GM18870 (cell line): ENCODE measurements around the gene KCNMA1.
"Not testable (repeated sequence)": the region's sequence is repeated elsewhere in the genome, so short reads cannot be mapped to it uniquely, and the experiment has no call there.

Experiments used
- ATAC-seq: cut with Tn5 transposase; IDR thresholded peaks from one replicate; pipeline ENCODE4 v1.9.1; 2021; ENCODE audit warnings: moderate library complexity; ENCODE audit not compliant: unreplicated experiment

The KCNMA1 gene

DNA sequence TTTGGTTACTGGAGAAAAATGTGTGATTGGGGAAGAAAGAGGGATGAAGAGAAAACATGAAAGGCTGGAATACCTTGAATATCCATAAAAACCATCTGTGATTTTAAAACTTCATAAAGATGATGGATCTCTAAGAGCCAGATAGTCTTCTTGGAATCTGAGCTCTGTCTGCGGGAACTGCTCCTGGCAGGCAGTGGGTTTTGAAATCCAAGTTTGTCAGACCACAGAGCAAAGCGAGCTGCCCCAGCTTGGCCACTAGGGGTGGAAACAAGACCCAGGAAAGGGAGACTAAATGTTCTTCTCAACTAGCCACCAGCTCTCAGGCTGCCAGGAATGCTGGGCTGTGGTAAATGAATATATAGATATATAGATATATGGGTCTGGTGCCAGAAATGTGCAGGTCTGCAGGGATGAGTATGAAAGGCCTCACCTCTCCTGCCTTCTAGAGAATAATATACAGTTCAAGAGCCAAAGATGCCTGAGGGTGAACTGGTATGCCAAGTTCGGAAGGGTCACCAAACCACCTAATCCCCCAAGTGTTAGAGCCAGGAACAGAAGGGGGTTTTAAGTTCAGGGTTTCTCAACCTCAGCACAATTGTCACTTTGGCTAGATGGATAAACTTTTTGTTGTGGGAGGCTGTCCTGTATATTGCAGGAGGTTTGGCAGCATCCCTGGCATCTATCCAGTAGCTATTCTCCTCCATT is 208.8 kb downstream of the KCNMA1 start:
- ATAC-seq, result no peak

DNA sequence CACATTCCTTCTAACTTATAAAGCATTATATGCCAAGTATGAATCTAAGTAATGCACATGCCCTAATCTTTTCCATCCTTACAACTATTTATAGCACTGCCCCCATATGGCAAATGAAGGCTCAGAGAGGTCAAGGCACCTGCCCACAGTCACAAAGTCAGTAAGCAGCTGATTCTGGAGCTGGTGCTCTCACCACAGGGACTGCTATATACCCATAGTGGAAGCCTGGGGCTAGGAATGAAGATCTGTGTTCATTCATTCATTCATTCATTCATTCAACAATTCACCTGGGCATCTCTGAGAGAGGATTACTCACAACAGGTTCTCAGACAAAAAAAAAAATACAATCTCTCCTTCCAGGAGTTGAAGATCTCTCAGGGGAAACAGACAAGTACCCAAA is 213.4 kb downstream of the KCNMA1 start:
- ATAC-seq, result no peak

DNA sequence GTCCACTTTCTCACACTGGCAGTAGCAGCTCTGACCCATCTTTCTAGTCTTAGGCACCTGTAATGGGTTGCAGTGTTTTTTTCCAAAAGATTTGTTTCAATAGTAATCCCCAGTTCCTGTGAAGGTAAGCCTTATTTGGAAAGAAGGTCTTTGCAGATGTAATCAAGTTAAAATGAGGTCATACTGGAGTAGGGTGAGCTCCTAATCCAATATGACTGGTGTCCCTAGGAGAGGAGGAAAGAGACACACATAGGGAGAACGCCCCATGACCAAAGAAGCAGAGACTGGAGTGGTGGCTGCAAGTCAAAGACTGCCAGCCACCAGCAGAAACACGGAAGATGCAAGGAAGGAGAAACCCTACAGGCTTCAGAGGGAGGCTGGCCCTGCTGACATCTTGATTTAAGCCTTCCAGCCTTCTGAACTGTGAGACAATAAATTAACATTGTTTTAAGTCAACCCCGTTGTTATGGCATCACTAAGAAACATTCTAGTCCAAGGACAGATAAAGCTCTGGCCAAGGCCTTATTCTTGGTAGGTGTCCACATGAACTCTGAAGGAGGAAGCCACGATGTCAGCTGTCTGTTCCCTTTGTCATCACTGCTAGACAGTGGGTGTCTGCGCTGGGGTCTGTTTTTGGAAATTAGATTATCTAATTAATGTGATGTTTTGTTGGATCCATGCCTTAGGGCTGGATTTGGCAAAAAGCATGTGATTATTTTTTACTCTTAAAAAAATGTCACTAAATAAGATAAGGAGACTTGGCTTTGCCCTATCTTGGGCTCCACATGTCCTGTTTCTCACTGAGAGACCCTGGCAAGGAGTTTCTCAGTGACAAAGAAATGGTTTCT is 214.9 kb downstream of the KCNMA1 start:
- ATAC-seq, result no peak

DNA sequence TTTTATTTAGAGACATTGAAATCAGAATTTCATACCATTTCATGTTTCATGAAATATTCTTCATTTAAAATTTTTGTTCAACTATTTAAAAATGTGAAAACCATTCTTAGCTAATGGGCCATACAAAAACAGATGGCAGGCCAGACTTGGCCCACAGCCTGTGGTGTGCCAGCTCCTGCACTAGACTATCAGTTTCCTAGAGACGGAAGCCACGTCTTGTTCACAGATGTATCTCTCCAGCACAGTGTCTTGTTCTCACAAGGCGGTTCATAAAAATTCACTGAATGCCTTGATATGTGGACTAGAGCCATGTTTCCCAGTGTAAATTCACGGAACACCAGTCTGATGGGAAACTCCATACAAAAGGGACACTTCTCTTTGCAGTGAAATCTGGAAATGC is 216.0 kb downstream of the KCNMA1 start:
- no peak for ATAC-seq

DNA sequence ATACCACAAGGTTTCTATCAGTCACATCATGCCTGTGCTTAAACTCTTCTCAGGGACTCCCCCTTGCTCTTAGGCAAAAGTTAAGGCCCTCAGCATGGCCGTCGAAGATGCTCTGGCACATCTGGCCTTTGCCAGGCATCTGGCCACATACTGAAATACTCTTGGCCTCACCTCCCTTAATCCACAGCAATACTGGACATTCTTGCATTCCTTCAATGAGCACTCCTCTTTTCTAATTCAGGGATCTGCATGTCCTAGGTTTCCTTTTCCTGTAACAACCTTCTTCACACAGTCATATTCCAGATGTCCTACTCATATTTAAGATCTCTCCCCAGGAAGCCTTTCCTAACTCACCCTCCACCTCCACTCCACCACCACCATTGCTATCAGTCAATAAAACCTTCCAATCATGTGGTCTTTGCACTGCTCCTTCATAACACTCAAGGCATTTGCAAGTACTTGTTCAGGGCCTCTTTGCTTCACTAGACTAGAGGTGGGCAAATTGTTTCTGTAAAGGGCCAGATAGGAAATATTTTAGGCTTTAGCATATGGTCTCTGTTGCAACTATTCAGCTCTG is 216.6 kb downstream of the KCNMA1 start:
- no peak for ATAC-seq

DNA sequence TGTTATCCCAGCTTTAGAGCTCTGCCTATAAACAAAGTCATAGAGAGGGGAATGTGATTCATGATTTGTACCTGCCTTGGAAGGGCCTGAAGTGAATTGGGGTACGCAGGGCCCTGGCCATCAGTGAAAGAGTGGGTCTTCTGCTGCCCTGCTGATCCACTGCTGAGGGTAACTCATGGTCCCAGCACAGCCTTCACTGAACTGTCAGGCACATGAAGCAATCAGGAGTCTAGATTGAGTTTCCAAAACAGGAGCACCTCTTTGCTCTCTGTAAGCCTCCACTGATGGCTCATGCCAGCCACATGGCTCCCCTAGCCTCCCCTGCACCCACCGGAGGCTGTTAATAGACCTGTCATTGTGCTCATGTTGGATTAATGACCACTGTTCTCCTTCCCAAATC is 217.6 kb downstream of the KCNMA1 start:
- ATAC-seq, result no peak

DNA sequence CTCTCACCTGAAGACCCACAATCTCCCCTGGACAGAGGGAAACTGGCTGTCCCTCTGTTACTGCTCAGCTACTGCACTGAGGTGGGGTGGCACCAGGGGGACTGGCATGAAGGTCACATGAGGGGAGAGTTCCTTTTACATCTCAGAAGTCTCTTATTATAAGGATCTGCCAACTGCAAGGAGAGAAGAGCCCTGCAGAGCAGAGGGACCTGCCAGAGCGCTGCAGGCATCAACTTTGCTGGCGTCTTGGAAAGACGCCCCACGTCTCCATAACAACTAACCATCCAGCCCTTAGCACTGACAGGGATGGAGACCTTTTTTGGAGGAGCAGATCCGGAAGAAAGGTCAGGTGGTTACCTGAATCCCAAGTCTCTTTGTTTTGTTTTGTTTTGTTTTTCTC is 218.6 kb downstream of the KCNMA1 start:
- ATAC-seq, result no peak

DNA sequence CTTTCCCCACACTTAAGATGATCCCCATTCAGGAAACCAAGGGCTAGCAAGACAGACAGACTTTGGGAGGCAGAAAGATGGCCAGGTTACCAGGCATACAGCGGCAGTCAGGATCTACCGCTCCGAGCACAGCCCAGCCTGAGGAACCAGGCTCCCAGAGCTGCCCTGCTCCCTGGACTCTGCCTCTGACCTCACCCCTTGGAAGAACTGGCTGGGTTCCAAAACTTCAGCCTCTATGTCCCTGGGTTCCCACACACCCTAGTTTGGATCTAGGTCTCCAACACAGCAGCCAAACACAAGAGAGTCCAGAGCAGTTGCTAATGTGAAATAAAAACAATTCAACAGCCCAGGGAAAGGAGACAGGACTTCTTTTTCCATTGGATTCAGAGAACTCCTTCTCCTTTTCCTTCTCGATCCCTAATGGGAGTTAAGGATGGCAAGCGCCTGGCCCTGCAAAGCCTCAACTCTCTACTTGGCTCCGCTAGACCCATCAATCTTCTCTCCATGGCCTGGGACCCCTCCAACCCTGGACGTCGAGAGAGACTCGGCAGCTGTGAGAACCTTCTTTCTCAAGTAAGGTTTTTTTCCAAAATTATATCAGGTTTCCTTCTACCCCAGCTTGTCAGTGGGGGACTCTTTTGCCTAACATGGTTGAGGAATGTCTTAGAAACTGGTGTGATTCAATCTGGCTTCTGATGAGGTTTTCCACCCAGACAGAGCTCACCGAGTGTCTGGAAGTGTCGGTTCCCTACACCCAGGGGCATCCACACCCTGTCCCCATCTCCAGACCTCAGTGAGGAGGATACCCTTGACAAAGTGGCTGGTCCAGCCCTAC is 219.6 kb downstream of the KCNMA1 start:
- no peak for ATAC-seq

DNA sequence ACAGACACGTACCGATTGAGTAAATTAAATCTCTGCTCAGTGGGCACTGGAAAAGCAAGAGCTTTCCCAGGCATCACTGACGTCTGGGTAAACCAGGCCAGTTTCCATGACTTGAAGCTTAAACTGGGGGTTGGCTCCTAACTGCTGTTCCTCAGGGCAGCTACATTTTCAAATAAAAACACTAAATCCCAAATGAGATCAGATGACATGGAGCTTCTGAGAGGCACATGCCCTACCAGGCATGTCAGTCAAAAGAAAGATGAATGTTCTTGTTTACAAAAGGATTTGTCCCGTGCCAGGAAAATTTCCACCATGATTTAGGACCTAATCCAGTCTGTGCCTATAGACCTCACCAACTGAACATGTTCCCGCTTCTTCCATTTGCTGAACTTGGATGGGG is 220.2 kb downstream of the KCNMA1 start:
- ATAC-seq, result no peak

DNA sequence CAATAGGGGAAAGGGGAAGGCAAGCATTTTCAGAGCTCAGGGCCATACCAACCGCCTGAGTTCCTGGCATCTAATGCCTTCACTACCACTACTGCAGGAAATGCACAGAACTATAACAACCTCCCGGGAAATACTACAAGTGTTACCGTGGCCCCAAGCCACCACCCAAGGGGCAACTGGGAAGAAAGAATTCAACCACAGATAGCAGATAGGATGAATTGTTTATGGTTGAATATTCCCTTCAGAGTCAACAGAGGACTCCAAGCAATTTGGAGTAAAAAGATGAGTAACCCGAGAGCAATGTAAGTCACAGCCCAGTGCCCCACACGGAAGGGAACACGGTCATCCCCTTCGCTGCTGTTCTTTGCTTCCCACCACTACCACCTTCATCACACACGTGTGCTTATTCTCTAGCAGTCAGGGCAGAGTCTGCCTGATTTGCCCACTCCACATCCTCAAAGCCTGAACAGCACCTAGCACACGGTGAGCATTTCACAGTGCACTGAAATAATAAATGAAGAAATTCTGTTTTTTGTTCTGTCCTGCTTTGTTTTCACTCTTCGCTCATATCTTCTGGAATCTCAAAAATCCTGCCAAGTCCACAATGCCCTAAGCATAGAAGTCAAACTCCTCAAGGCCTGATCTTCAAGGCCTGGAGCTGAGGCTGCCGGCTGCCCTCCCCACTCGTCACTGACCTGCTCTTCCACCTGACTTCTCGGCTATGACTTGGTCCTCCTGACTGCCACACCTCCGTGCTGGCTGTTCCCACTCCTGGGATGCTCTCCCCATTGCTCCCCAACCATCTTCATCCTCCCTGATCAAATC is 221.1 kb downstream of the KCNMA1 start:
- ATAC-seq, result no peak

DNA sequence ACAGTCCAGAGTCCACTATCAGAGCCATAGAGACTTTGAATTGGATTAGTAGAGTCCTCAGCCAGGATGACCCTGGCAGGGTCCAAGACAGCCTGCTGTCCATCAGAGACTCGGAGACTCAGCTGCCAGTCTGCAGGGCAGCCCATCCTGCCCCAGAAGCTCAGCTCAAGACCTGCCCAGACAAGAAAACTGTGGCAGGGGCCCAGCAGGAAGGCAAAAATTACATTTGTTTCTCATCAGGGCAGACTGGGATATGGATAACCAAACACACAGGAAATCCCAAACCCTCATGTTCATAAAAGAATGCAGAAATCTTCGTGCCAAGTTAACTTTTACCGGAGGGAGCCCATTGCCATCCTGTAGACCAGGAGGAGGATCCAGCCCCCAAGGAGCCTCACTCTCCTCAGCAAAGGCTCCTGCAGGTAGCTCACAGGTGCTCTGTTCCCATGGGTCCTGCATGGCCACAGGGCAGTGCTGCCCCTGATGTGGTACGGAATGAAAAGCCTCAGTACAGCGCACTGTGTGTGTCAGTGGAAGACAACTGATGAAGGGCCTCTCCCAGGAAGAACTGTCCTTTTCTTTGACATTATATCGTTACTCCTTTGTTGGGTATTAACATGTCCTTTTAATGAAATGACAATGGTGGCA is 222.2 kb downstream of the KCNMA1 start:
- ATAC-seq, result no peak

DNA sequence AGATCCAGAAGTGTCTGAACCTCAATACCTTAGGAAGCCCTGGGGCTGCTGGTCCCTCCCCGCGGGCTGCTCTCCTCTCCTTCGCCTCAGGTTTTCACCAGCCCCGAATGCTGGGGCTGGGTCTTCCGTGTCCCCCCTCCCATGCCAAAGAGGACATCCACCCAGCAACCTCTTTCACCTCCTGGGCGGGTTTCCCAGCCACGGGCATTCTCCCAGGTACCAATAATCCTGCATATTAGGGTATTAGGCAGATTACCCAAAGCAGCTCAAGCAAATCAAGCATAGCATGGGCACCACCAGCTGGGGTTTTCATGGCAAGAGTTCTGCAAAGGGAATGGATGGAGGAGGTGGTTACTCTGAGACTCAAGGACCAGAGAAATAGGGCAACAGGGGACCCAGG is 224.4 kb downstream of the KCNMA1 start:
- ATAC-seq, result no peak

DNA sequence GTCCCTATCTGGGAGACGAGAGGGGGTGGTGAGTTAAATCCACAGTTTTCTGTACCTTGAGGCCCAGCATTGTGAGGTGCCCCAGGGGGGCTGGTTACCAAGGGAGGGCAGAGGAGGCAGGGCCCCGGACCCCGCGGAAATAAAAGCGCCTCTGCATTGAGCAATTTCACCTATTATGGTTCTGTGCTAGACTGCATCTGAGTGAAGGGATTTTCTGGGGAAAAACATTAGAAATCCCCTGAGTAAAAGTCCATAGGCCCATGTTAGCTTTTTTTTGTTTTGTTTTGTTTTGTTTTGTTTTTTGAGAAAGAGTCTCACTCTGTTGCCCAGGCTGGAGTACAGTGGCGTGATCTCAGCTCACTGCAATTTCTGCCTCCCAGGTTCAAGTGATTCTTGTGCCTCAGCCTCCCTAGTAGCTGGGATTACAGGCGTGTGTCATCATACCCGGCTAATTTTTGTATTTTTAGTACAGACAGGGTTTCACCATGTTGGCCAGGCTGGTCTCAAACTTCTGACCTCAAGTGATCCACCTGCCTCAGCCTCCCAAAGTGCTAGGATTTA is 225.0 kb downstream of the KCNMA1 start:
- not testable (repeated sequence) for ATAC-seq

DNA sequence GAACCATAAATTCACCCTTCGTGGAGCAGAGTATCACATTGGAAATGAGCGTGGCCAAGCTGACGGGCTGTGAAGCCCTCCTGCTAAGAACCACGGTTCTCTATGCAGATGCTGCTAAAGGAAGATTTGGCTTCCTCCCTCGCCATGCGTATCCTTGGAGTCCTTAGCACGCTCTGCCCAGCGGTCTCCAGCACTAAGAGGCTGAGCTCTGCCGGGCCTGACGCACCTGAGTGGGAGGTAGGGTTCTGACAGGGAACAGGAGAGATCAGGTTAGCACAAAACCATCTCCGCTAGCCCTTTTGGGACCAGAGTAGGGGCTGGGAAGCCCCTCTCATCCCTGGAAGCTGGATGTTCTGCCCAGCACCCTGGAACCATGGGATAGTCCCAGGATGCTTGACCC is 225.8 kb downstream of the KCNMA1 start:
- ATAC-seq, result no peak

DNA sequence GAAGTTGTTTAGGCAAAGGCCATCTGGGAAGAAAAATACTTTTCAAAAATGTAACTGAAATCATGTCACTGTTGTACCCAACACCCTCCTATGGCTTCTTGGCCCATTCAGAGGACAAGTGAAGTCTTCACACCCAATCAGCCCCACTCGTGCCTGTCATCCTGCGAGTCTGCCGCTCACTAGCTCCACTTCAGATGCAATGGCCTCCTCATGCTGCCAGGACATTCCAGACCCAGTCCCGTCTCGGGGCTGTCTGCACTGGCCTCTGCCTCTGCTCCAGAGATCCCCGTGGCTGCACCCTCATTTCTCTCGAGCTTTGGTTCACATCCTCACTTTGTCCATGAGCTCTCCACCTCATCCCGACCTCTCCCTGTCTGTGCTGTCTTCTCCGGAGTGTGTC is 227.1 kb downstream of the KCNMA1 start:
- ATAC-seq, result no peak

DNA sequence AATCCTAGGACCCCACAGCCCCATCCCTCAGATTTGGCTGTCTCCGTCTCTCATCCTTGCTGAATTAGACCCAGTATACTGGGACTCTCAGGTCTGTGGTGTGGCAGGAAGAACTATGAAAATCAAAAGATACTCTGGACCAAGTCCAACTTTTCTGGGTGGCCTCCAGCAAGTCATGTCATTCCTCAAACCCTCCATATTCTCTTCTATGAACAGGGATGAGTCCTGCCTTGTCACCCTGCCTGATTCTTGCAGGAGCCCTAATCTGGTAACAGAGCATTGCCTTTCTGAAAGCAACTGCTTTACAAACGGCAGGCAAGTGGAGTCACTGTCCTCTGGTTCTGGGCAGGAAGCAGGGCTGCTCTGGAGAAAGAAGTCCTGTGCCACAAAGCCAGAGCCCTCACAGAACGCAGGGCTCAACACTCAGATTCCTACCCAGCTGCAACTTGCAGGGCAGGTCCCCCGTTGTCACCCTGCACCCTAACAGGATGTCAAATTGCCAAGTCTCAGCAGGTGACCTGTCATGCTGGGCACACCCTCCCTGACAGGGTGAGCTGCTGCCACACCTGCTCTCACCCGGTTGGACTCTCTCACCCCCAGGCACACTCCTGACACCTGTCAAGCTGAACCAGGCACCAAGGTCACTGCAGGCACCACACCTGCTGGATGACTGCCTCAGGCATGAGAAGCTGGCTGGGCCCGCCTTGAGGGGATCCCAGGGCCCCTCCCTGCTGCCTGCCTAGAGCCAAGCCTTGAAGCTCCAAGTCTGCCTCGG is 227.7 kb downstream of the KCNMA1 start:
- no peak for ATAC-seq

DNA sequence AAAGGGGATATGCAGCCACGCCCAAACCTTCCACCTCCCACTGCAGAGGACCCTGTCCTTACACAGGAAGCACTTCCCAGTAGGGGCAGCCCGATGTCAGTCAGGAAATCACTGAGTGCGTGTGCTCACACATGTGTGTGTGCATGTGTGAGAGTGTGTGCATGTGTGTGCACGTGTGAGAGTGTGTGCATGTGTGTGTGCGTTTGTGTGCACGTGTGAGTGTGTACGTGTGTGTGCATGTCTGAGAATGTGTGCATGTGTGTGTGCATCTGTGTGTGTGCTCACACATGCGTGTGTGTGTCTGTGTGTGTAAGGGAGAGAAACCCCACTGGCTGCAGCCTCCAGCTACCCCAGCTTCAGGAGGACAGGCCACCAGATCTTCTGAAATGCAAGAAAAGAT is 229.3 kb downstream of the KCNMA1 start:
- ATAC-seq, result no peak

DNA sequence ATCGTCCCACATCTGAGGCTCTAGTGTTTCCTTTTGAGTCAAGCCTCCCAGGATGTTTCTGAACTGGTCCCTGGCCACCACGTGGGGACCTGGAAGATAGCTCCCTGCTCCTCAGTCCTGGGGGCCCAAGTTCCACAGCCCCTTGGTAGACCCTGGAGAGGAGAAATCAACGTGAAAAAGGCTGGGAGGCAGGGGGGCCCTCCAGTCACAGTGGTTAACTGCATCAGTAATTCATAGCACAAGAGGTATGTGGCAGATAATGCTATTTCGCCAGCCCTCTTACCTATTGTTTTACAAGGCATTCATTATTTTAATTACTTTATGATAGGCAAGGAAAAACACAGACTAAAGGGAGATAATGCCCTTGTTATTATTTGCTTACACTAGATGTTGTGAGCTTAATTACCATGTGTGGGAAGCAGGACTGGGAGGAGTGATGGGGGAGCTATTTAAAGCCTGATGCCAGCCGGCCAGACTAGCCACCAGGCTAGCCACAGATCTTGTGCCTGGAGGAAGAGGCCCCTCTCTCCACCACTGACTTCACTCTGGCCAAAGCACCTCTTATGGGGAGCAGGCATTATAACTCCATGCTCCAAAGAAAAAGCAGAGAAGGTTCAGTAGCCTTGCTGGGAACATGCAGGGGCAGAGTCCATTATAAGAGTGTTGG is 230.7 kb downstream of the KCNMA1 start:
- no peak for ATAC-seq
